Suprapubic skin (tissue), 4 donors: ENCODE results near the gene VPS8.

ENCODE experiments used
- CTCF ChIP-seq, 2 donors: fragments of 200-600 bp in 1 of 2; fragments of 450-650 bp in 1 of 2; sonication (generic) in 1 of 2; IDR thresholded peaks; one replicate each; pipeline ENCODE4 v1.5.1; 2016 to 2019; ENCODE audit warnings: antibody characterized with exemption in 2 of 2, mild to moderate bottlenecking in 1 of 2, moderate library complexity in 1 of 2
- EP300 ChIP-seq: sonication (generic); formaldehyde crosslinking; IDR thresholded peaks from one replicate; pipeline ENCODE4 v1.6.1; 2017; ENCODE audit warnings: antibody characterized with exemption
- POLR2A ChIP-seq, 2 donors: fragments of 450-650 bp; IDR thresholded peaks; one replicate each; pipeline ENCODE4 v1.6.1; 2017; ENCODE audit warnings: antibody characterized with exemption in 2 of 2, mild to moderate bottlenecking in 2 of 2, moderate library complexity in 2 of 2
- POLR2AphosphoS5 ChIP-seq, 3 donors: sonication (generic); formaldehyde crosslinking; IDR thresholded peaks; one replicate each; pipeline ENCODE4 v1.6.1; 2017; ENCODE audit warnings: antibody characterized with exemption in 3 of 3

GRCh38 chr3:184765730-184766074, 46.3 kb upstream of the VPS8 start:
- TF ChIP-seq CTCF (IDR thresholded peaks at IDR 0.05) (no peak), POLR2AphosphoS5 (IDR thresholded peaks at IDR 0.05) (no peak), POLR2A (IDR thresholded peaks at IDR 0.05) (no peak), EP300 (no peak)
